SK-N-SH (cell line): ENCODE results near the gene PARVG. TPM values are rescaled to one million over a fixed set of nuclear protein-coding genes. Genes with fewer than 3 reads are reported as not detected.

Experiments
- CTCF ChIA-PET: fragments of 300-600, 350-600 bp; formaldehyde crosslinking; extraction: SDS; loops from one replicate; lab custom pipeline; 2021; lab: Yijun Ruan, JAX
- POLR2A ChIA-PET: fragments of 350-600 bp; sonication (Branson Sonifier 250); formaldehyde crosslinking; extraction: SDS; loops from one replicate; lab custom pipeline; 2020; ENCODE audit warnings: antibody characterized with exemption, inconsistent platforms; lab: Yijun Ruan, JAX
- DNase-seq: peaks from one replicate; pipeline ENCODE4 v3.0.0; 2012
- H2AFZ ChIP-seq: fragments of 200-600 bp; sonication (generic); 2 replicates; pipeline ENCODE4 v1.8.1; 2016; ENCODE audit warnings: antibody characterized with exemption, mild to moderate bottlenecking, low read depth
- H3F3A ChIP-seq: fragments of 200-600 bp; sonication (generic); replicated peaks from 2 replicates; pipeline ENCODE3; 2016; ENCODE audit warnings: antibody characterized with exemption, mild to moderate bottlenecking; ENCODE audit not compliant: insufficient read depth
- H3K27ac ChIP-seq, 2 experiments: fragments of 200-500 bp in 1 of 2; fragments of 200-600 bp in 1 of 2; sonication (Bioruptor generic) in 1 of 2; sonication (generic), shearing (Covaris generic) in 1 of 2; 2 replicates each; pipeline versions ENCODE4 v1.5.1 to v1.6.1; 2014 to 2016; ENCODE audit warnings: low read depth in 2 of 2, inconsistent platforms in 1 of 2, low read length in 1 of 2, mild to moderate bottlenecking in 1 of 2, mixed read lengths in 1 of 2
- H3K27me3 ChIP-seq: fragments of 200-600 bp; sonication (generic), shearing (Covaris generic); 2 replicates; pipeline ENCODE4 v1.6.1; 2016; ENCODE audit warnings: mixed run types; ENCODE audit not compliant: insufficient read depth
- H3K36me3 ChIP-seq, 2 experiments: fragments of 200-500 bp in 1 of 2; fragments of 200-600 bp in 1 of 2; sonication (Bioruptor generic) in 1 of 2; sonication (generic) in 1 of 2; replicated peaks in 1 of 2; 2 replicates each; pipeline versions ENCODE3 to v1.5.1; 2014 to 2016; ENCODE audit warnings: low read length in 1 of 2, mild to moderate bottlenecking in 1 of 2; ENCODE audit not compliant: insufficient read depth in 2 of 2, control insufficient read depth in 1 of 2
- H3K4me1 ChIP-seq, 2 experiments: fragments of 200-500 bp in 1 of 2; fragments of 200-600 bp in 1 of 2; sonication (Bioruptor generic) in 1 of 2; sonication (generic), shearing (Covaris generic) in 1 of 2; 2 replicates each; pipeline versions ENCODE4 v1.5.1 to v1.6.1; 2014 to 2016; ENCODE audit warnings: low read depth in 1 of 2, low read length in 1 of 2, mixed run types in 1 of 2; ENCODE audit not compliant: insufficient read depth in 2 of 2, control insufficient read depth in 1 of 2
- H3K4me2 ChIP-seq: fragments of 200-600 bp; sonication (generic), shearing (Covaris generic); 2 replicates; pipeline ENCODE4 v1.6.1; 2017; ENCODE audit warnings: mixed run types
- H3K4me3 ChIP-seq, 2 experiments: fragments of 200-500 bp in 1 of 2; fragments of 200-600 bp in 1 of 2; sonication (Bioruptor generic) in 1 of 2; sonication (generic), shearing (Covaris generic) in 1 of 2; 2 replicates each; pipeline versions ENCODE4 v1.5.1 to v1.8.1; 2014 to 2016; ENCODE audit warnings: low read depth in 2 of 2, inconsistent platforms in 1 of 2, low read length in 1 of 2, mild to moderate bottlenecking in 1 of 2, mixed read lengths in 1 of 2, moderate library complexity in 1 of 2
- H3K79me2 ChIP-seq: fragments of 200-600 bp; sonication (generic); 2 replicates; pipeline ENCODE4 v1.8.1; 2017; ENCODE audit warnings: mild to moderate bottlenecking; ENCODE audit not compliant: insufficient read depth
- H3K9ac ChIP-seq: fragments of 200-600 bp; sonication (generic); 2 replicates; pipeline ENCODE4 v1.6.1; 2017; ENCODE audit warnings: mixed run types
- H3K9me2 ChIP-seq: fragments of 200-600 bp; sonication (generic); 2 replicates; pipeline ENCODE4 v1.6.1; 2017; ENCODE audit warnings: mixed run types
- H3K9me3 ChIP-seq: fragments of 200-600 bp; sonication (generic); 2 replicates; pipeline ENCODE4 v1.6.1; 2017; ENCODE audit warnings: mixed run types, mild to moderate bottlenecking, moderate library complexity
- H4K20me1 ChIP-seq: fragments of 200-600 bp; sonication (generic); 2 replicates; pipeline ENCODE4 v1.6.1; 2017; ENCODE audit warnings: mild to moderate bottlenecking, mixed run types; ENCODE audit not compliant: insufficient read depth
- CHD2 ChIP-seq: fragments of 150-350 bp; IDR thresholded peaks from 2 replicates; pipeline ENCODE4 v1.6.1; 2018; ENCODE audit warnings: low read length; ENCODE audit not compliant: partially characterized antibody
- EP300 ChIP-seq, 2 experiments: IDR thresholded peaks; 2 replicates each; pipeline versions ENCODE4 v1.4.0 to v1.6.1; 2012; ENCODE audit warnings: borderline replicate concordance in 1 of 2, low read depth in 1 of 2, low read length in 1 of 2
- FOXJ3 ChIP-seq: sonication (generic); formaldehyde crosslinking; IDR thresholded peaks from 2 replicates; pipeline ENCODE4 v1.5.1; 2020; ENCODE audit warnings: mild to moderate bottlenecking, missing genetic modification reagents
- GATA2 ChIP-seq: sonication (generic); formaldehyde crosslinking; IDR thresholded peaks from 2 replicates; pipeline ENCODE4 v1.5.0; 2020; ENCODE audit warnings: mild to moderate bottlenecking, missing genetic modification reagents
- JUND ChIP-seq: IDR thresholded peaks from 2 replicates; pipeline ENCODE4 v1.4.0; 2012
- MXI1 ChIP-seq: IDR thresholded peaks from 2 replicates; pipeline ENCODE4 v1.6.1; 2012; ENCODE audit warnings: mild to moderate bottlenecking, low read depth, low read length, improper control_type of control experiment
- NFIC ChIP-seq: IDR thresholded peaks from 2 replicates; pipeline ENCODE4 v1.4.0; 2012; ENCODE audit warnings: borderline replicate concordance
- POLR2AphosphoS5 ChIP-seq: IDR thresholded peaks from 2 replicates; pipeline ENCODE4 v1.6.1; 2012; ENCODE audit warnings: low read depth, low read length
- SMC3 ChIP-seq: IDR thresholded peaks from 2 replicates; pipeline ENCODE4 v1.6.1; 2012; ENCODE audit warnings: low read depth, low read length, improper control_type of control experiment
- TCF12 ChIP-seq: IDR thresholded peaks from 2 replicates; pipeline ENCODE4 v1.4.0; 2012
- WGBS: methylation state at CpG from one replicate; pipeline ENCODE4 v1.1.6; 2017; ENCODE audit warnings: low lambda C conversion rate; 5-methylcytosine and 5-hydroxymethylcytosine counted together
- polyA plus RNA-seq, 3 experiments: library from polyadenylated mRNA; depleted of rRNA; stranded (reverse); fragments of >200 nt; gene quantifications; 2 replicates each; pipeline ENCODE4 v1.2.3, GENCODE V29; 2012
- TF ChIP-seq, protein P1 (sequence below): fragments of 150-350 bp; IDR thresholded peaks from 2 replicates; pipeline ENCODE4 v1.6.1; 2017; ENCODE audit warnings: antibody characterized with exemption, low read length, low read depth, borderline replicate concordance
- TF ChIP-seq, protein P2 (sequence below): fragments of 200-600 bp; sonication (generic); IDR thresholded peaks from 2 replicates; pipeline ENCODE4 v1.6.1; 2017; ENCODE audit warnings: antibody characterized with exemption, mild to moderate bottlenecking, moderate library complexity
- TF ChIP-seq, protein P3 (sequence below): IDR thresholded peaks from 2 replicates; pipeline ENCODE4 v1.4.0; 2012; ENCODE audit warnings: low read depth, borderline replicate concordance

Gene PARVG
- polyA plus RNA-seq, 1 of the 3 experiments (the other 2 are of a cell fraction): 0.05 TPM

DNA sequence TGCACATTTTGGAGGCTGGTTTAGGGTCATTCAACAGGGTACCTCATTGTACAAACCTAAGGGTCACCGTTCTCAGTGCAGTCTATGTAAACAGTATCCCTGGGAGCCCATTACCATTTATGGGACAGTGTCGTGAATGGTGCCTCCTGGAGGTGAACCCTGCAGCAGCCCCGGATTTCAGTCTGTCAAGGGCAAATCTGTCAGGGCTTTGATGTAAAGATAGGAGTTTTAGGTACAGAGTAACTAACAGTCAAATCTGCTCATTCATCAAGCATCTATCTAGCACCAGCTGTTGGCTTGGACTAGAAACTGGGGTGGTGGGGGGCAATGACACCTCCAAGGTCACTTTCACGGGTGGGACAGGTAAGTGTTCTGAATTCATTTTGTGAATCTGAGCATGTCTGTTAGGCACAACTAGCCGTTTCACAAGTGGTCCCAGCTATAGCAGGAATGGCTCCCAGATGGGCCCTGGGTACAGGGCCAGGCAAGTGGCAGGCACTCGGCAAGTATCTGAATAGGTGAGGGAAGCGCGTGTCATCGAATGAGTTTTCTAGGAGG lies 63.6 kb downstream of the PARVG start:
- Histone ChIP-seq H2AFZ (no peak overlapping the region), H3K9me2 (no peaks in the 10 kb centered on the region), H3K27me3 (no peaks in the 10 kb centered on the region; the same call in 1 of the 2 replicates), H3K4me2 (no peak overlapping the region), H3K79me2 (no peaks in the 10 kb centered on the region), H3K36me3 (no peaks in the 10 kb centered on the region), H3K9me3 (no peaks in the 10 kb centered on the region), H3K27ac (no peak overlapping the region), H3K4me1 (no peaks in the 10 kb centered on the region; a peak in 1 of 4 replicates), H3K9ac (no peak overlapping the region), H3K4me3 (no peak overlapping the region), H4K20me1 (no peaks in the 10 kb centered on the region), H3F3A (no peaks in the 10 kb centered on the region)
- TF ChIP-seq TCF12: no peak
- no peak for TF ChIP-seq GATA2 (CRISPR knock-in tag)
- TF ChIP-seq MXI1: no peak
- no peak for TF ChIP-seq JUND
- TF ChIP-seq, protein P1, sequence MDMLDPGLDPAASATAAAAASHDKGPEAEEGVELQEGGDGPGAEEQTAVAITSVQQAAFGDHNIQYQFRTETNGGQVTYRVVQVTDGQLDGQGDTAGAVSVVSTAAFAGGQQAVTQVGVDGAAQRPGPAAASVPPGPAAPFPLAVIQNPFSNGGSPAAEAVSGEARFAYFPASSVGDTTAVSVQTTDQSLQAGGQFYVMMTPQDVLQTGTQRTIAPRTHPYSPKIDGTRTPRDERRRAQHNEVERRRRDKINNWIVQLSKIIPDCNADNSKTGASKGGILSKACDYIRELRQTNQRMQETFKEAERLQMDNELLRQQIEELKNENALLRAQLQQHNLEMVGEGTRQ: no peak
- no peak for TF ChIP-seq CHD2
- TF ChIP-seq SMC3: no peak
- no peak for TF ChIP-seq NFIC
- no peak for TF ChIP-seq FOXJ3 (CRISPR knock-in tag)
- TF ChIP-seq, protein P2, sequence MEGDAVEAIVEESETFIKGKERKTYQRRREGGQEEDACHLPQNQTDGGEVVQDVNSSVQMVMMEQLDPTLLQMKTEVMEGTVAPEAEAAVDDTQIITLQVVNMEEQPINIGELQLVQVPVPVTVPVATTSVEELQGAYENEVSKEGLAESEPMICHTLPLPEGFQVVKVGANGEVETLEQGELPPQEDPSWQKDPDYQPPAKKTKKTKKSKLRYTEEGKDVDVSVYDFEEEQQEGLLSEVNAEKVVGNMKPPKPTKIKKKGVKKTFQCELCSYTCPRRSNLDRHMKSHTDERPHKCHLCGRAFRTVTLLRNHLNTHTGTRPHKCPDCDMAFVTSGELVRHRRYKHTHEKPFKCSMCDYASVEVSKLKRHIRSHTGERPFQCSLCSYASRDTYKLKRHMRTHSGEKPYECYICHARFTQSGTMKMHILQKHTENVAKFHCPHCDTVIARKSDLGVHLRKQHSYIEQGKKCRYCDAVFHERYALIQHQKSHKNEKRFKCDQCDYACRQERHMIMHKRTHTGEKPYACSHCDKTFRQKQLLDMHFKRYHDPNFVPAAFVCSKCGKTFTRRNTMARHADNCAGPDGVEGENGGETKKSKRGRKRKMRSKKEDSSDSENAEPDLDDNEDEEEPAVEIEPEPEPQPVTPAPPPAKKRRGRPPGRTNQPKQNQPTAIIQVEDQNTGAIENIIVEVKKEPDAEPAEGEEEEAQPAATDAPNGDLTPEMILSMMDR: no peak
- DNase-seq: no peak
- WGBS: 50% methylated on average over 8 of the region's 9 CpGs
- CTCF ChIA-PET: interaction anchor here (1.3 kb wide), 1 partner anchor 40 kb away, joined by 3 read pairs; no protein-coding TSS in a partner anchor
- POLR2A ChIA-PET: interaction anchor here (1.0 kb wide), 1 partner anchor 16 kb away, joined by 3 read pairs; no protein-coding TSS in a partner anchor

DNA sequence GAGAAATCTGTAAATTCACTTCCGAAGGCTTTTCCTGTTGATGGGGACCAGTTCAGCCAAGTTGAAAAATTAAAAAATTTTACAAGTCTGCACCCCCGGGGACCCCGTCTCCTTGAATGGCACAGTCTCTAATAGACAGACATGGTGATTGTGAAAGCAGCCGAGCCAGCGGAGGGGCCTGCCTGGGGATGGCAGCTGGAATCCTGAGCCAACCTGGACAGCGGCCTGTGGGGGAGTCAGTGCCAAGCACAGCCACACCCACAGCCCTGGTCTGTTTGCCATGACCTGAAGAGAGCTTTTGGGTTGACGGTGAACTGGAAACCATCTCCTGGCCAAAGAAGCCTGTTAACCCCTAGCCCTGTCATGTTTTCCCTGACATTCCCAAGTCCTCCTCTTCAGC lies 64.7 kb downstream of the PARVG start:
- Histone ChIP-seq H3K4me2 (no peak overlapping the region), H4K20me1 (no peaks in the 10 kb centered on the region), H3K4me3 (no peak overlapping the region), H3K27ac (no peak overlapping the region), H3K27me3 (no peaks in the 10 kb centered on the region; the same call in 1 of the 2 replicates), H3K4me1 (no peaks in the 10 kb centered on the region; a peak in 1 of 4 replicates), H2AFZ (no peak overlapping the region), H3K36me3 (no peaks in the 10 kb centered on the region), H3K9me3 (no peaks in the 10 kb centered on the region), H3K79me2 (no peaks in the 10 kb centered on the region), H3K9ac (no peak overlapping the region), H3K9me2 (no peaks in the 10 kb centered on the region), H3F3A (no peaks in the 10 kb centered on the region)
- POLR2A ChIA-PET: interaction anchor here (1.0 kb wide), 1 partner anchor 15 kb away, joined by 3 read pairs; no protein-coding TSS in a partner anchor
- no peak for DNase-seq
- TF ChIP-seq, protein P3, sequence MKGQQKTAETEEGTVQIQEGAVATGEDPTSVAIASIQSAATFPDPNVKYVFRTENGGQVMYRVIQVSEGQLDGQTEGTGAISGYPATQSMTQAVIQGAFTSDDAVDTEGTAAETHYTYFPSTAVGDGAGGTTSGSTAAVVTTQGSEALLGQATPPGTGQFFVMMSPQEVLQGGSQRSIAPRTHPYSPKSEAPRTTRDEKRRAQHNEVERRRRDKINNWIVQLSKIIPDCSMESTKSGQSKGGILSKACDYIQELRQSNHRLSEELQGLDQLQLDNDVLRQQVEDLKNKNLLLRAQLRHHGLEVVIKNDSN: no peak
- TF ChIP-seq POLR2AphosphoS5 (no peak), EP300 (IDR thresholded peaks at IDR 0.05; ENCODE audit: borderline replicate concordance in 1 of 2, low read depth in 1 of 2, low read length in 1 of 2) (no peak)
- WGBS: 76% methylated on average over 5 of the region's 7 CpGs
- CTCF ChIA-PET: no interaction called here
